22Rv1 (cell line): Measurements from ENCODE around the gene CAMKMT.

ENCODE experiments used
- CTCF ChIP-seq: fragments of 450-650 bp; IDR thresholded peaks from 2 replicates; pipeline ENCODE4 v1.5.1; 2017; ENCODE audit warnings: mild to moderate bottlenecking
- ZFX ChIP-seq: fragments of 450-650 bp; IDR thresholded peaks from 2 replicates; pipeline ENCODE4 v1.6.1; 2017; ENCODE audit warnings: antibody characterized with exemption, borderline replicate concordance

GRCh38 chr2:44551497-44551896 is 189.8 kb downstream of the CAMKMT start:
- TF ChIP-seq CTCF: no peak
- no peak for TF ChIP-seq ZFX
